ENCODE data around the gene HCN4. TPM values are rescaled to one million over a fixed set of nuclear protein-coding genes. Genes with fewer than 3 reads are reported as not detected.

HCN4 gene
- total and polyA plus RNA-seq, 2 donors (not counting 1 experiment from before 2014, with no cell fraction given): not detected

DNA sequence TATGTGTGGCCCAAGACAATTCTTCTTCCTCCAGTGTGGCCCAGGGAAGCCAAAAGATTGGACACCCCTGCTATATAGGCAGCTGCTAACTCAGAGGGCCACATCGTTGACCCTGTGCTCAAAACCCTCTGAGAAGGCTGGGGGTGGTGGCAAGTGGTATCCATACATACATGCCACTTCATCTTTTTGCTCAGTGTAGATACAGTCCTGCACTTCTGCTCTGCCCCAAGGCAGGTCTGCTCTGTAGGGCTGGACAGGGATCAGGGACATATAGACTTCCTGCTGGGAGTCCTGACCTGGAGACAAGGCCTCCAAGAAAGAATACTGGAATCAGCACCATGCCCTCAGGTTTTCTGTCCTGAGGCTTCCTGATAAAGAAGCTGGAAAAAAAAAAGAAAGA lies 4.5 kb upstream of the HCN4 start:
- Histone ChIP-seq H3K4me2 (ENCODE audit: extremely low read depth, insufficient read depth, low read length) (no peak overlapping the region), H3K9ac (ENCODE audit: insufficient read depth, low read length) (no peak overlapping the region), H3K4me1 (ENCODE audit: control insufficient read depth, extremely low read depth, insufficient read depth, low read length) (no peaks in the 10 kb centered on the region), H3K9me3 (ENCODE audit: control insufficient read depth, insufficient read depth, low read depth, low read length) (no peaks in the 10 kb centered on the region), H3K4me3 (replicated peaks in 1 of 4; ENCODE audit: control extremely low read depth in 1 of 4, insufficient read depth in 1 of 4, low read depth in 3 of 4, low read length in 4 of 4) (no peak overlapping the region), H4K20me1 (ENCODE audit: control insufficient read depth, extremely low read depth, insufficient read depth, low read length) (no peaks in the 10 kb centered on the region), H2AFZ (ENCODE audit: low read length) (no peak overlapping the region), H3K27me3 (ENCODE audit: control insufficient read depth, insufficient read depth, low read length) (peaks cover 20% of the 10 kb centered on the region), H3K27ac (ENCODE audit: insufficient read depth, low read length) (no peak overlapping the region), H3K79me2 (ENCODE audit: control insufficient read depth, insufficient read depth, low read length) (no peaks in the 10 kb centered on the region), H3K36me3 (ENCODE audit: control insufficient read depth, insufficient read depth, low read length) (no peaks in the 10 kb centered on the region)
- no peak for DNase-seq (ENCODE audit: low read depth in 2 of 2)
- TF ChIP-seq, protein P1, sequence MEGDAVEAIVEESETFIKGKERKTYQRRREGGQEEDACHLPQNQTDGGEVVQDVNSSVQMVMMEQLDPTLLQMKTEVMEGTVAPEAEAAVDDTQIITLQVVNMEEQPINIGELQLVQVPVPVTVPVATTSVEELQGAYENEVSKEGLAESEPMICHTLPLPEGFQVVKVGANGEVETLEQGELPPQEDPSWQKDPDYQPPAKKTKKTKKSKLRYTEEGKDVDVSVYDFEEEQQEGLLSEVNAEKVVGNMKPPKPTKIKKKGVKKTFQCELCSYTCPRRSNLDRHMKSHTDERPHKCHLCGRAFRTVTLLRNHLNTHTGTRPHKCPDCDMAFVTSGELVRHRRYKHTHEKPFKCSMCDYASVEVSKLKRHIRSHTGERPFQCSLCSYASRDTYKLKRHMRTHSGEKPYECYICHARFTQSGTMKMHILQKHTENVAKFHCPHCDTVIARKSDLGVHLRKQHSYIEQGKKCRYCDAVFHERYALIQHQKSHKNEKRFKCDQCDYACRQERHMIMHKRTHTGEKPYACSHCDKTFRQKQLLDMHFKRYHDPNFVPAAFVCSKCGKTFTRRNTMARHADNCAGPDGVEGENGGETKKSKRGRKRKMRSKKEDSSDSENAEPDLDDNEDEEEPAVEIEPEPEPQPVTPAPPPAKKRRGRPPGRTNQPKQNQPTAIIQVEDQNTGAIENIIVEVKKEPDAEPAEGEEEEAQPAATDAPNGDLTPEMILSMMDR (conservative IDR thresholded peaks at IDR 0.05 in 1 of 2, IDR thresholded peaks at IDR 0.05 in 1 of 2; ENCODE audit: low read depth in 1 of 2, low read length in 2 of 2): no peak
- TF ChIP-seq EZH2 (IDR thresholded peaks at IDR 0.05; ENCODE audit: low read length, missing control alignments): no peak

DNA sequence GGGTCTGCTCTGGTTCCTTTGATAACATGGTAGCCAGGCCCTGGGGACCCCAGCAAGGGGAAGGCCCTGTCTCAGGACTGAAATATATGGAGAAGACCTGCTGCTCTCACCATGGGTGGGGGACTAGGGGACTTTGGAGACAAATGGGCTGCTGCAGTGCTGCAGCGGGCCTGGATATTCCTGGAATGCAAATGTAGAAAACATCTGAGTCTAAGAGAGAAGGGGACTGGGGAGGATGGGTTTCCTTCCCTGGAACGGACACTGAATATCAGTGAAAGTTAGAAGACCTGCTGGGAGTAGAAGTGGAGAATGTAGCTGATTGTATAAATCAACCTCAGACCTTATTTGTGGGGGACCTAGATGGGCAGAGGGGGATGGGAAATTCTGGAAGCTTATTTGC lies 3.1 kb upstream of the HCN4 start:
- Histone ChIP-seq H3K79me2 (ENCODE audit: control insufficient read depth, insufficient read depth, low read length) (no peaks in the 10 kb centered on the region), H3K9me3 (ENCODE audit: control insufficient read depth, insufficient read depth, low read depth, low read length) (no peaks in the 10 kb centered on the region), H3K4me3 (replicated peaks in 1 of 4; ENCODE audit: control extremely low read depth in 1 of 4, insufficient read depth in 1 of 4, low read depth in 3 of 4, low read length in 4 of 4) (no peak overlapping the region), H2AFZ (ENCODE audit: low read length) (no peak overlapping the region), H3K27ac (ENCODE audit: insufficient read depth, low read length) (no peak overlapping the region), H4K20me1 (ENCODE audit: control insufficient read depth, extremely low read depth, insufficient read depth, low read length) (no peaks in the 10 kb centered on the region), H3K4me2 (ENCODE audit: extremely low read depth, insufficient read depth, low read length) (no peak overlapping the region), H3K4me1 (ENCODE audit: control insufficient read depth, extremely low read depth, insufficient read depth, low read length) (no peaks in the 10 kb centered on the region), H3K9ac (ENCODE audit: insufficient read depth, low read length) (no peak overlapping the region), H3K27me3 (ENCODE audit: control insufficient read depth, insufficient read depth, low read length) (peaks cover 27% of the 10 kb centered on the region), H3K36me3 (ENCODE audit: control insufficient read depth, insufficient read depth, low read length) (no peaks in the 10 kb centered on the region)
- no peak for TF ChIP-seq EZH2 (IDR thresholded peaks at IDR 0.05; ENCODE audit: low read length, missing control alignments)
- TF ChIP-seq, protein P1 (conservative IDR thresholded peaks at IDR 0.05 in 1 of 2, IDR thresholded peaks at IDR 0.05 in 1 of 2; ENCODE audit: low read depth in 1 of 2, low read length in 2 of 2): no peak
- DNase-seq (ENCODE audit: low read depth in 2 of 2): no peak

DNA sequence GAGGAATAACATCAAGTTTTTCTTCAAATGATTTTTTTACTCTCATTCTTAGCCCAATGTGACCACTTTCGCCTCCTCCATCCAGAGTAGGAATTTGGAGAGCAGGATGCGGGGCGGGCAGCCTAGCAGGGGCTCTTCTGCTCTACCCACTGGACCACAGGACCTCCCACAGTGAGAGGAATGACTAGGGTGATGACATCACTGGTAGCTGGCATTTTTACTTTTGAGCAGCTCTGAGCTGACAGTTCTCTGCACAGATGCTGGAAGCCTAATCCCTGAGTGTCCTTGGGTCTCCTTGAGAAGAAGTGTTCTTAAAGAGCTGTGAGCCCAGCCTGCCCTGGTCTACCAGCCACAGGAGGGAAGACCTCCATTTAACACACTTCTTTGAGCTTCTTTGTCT lies 1.4 kb upstream of the HCN4 start:
- H3K27ac ChIP-seq (ENCODE audit: insufficient read depth, low read length): no peak overlapping the region
- H3K4me3 ChIP-seq (replicated peaks in 1 of 4; ENCODE audit: control extremely low read depth in 1 of 4, insufficient read depth in 1 of 4, low read depth in 3 of 4, low read length in 4 of 4): no peak overlapping the region
- TF ChIP-seq EZH2 (IDR thresholded peaks at IDR 0.05; ENCODE audit: low read length, missing control alignments): no peak
- TF ChIP-seq, protein P1 (conservative IDR thresholded peaks at IDR 0.05 in 1 of 2, IDR thresholded peaks at IDR 0.05 in 1 of 2; ENCODE audit: low read depth in 1 of 2, low read length in 2 of 2): no peak
- no peaks in the 10 kb centered on the region for H3K36me3 ChIP-seq (ENCODE audit: control insufficient read depth, insufficient read depth, low read length)
- no peaks in the 10 kb centered on the region for H4K20me1 ChIP-seq (ENCODE audit: control insufficient read depth, extremely low read depth, insufficient read depth, low read length)
- no peak overlapping the region for H2AFZ ChIP-seq (ENCODE audit: low read length)
- no peaks in the 10 kb centered on the region for H3K4me1 ChIP-seq (ENCODE audit: control insufficient read depth, extremely low read depth, insufficient read depth, low read length)
- no peak overlapping the region for H3K9ac ChIP-seq (ENCODE audit: insufficient read depth, low read length)
- H3K27me3 ChIP-seq (ENCODE audit: control insufficient read depth, insufficient read depth, low read length): peaks cover 38% of the 10 kb centered on the region
- no peaks in the 10 kb centered on the region for H3K9me3 ChIP-seq (ENCODE audit: control insufficient read depth, insufficient read depth, low read depth, low read length)
- no peak for DNase-seq (ENCODE audit: low read depth in 2 of 2)
- no peak overlapping the region for H3K4me2 ChIP-seq (ENCODE audit: extremely low read depth, insufficient read depth, low read length)
- no peaks in the 10 kb centered on the region for H3K79me2 ChIP-seq (ENCODE audit: control insufficient read depth, insufficient read depth, low read length)
